Stimulated activated CD8-positive, alpha-beta memory T cell treated with anti-CD3 and anti-CD28 coated beads, Interleukin-7, amount 100 ng/mL, for 24 hours (primary cell): Measurements from ENCODE around the gene MRPL30.
"Not testable (repeated sequence)": the region's sequence is repeated elsewhere in the genome, so short reads cannot be mapped to it uniquely, and the experiment has no call there.

Experiments
- DNase-seq: peaks from one replicate; pipeline ENCODE4 v3.0.0-alpha.2; 2020; ENCODE audit warnings: low read depth

The MRPL30 gene

DNA sequence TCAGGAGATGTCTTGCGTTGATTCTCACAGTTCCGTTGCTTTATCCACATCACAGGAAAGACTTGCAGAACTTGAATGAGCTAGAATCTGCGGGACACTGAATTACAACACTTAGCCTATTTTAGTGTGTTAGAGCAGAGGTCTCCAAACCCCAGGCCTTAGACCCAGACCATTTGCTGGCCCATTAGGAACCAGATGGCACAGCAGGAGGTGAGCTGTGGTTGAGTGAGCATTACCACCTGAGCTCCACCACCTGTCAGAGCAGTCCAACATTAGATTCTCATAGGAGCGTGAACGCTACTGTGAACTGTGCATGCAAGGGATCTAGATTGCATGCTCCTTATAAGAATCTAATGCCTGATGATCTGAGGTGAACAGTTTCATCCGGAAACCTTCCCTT lies 3.8 kb downstream of the MRPL30 start:
- no peak for DNase-seq

DNA sequence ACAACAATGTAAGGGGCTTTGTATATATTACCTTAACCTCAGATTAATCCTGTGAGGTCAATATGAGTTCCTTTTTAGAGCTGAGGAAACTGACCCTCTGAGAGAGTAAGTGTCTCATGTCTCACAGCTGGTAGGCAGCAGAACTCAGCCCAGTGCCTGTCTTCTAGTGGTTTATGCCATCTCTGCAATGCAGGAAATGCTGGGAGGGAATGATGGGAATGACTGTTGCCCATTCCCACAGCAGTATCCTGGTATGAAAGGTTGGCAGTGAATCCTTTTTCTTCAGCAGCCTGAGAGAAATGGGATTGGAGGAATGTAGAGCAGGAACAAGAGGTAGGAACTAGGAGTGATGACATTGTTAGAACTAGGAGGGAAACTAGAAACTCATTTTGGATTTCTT lies 6.0 kb downstream of the MRPL30 start:
- no peak for DNase-seq

DNA sequence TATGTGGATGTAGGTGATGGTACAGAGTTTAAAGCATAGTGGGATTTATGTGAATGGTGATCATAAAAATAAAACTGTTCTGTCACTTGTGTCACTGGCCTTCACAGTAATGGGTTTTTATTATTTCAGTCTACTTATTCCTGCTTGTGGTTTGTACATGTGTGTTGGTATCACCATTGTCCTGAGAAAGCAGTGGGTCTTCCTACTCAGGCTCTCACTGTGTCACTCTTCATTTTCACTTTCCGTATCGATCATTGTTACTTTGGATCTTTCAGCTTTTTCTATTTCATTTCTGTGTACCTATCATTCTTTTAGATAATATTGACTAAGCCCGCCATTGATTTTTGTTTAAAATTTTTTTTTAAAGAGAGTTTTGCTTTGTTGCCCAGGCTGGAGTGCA lies 7.4 kb downstream of the MRPL30 start:
- no peak for DNase-seq

DNA sequence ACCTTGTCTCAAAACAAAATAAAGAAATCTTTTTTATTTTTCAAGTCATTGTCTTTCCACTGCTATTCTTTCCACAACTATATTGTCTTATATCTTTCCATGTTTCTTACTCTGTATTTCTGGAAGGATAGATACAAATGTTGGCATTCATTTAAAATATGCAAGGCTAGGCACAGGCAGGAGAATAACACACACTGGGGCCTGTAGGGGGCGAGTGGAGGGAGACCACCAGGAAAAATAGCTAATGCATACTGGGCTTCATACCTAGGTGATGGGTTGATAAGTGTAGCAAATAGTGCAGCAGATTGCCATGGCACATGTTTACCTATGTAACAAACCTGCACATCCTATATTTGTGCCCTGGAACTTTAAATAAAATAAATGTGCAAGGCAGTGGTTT lies 9.6 kb downstream of the MRPL30 start:
- DNase-seq, result no peak

DNA sequence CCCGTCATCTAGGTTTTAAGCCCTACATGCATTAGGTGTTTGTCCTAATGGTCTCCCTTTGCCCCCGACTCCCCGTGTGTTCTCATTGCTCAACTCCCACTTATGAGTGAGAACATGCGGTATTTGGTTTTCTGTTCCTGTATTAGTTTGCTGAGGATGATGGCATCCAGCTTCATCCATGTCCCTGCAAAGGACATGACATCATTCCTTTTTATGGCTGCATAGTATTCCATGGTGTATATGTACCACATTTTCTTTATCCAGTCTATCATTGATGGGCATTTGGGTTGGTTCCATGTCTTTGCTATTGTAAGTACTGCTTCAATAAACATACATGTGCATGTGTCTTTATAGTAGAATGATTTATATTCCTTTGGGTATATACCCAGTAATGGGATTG lies 11.4 kb downstream of the MRPL30 start:
- not testable (repeated sequence) for DNase-seq

DNA sequence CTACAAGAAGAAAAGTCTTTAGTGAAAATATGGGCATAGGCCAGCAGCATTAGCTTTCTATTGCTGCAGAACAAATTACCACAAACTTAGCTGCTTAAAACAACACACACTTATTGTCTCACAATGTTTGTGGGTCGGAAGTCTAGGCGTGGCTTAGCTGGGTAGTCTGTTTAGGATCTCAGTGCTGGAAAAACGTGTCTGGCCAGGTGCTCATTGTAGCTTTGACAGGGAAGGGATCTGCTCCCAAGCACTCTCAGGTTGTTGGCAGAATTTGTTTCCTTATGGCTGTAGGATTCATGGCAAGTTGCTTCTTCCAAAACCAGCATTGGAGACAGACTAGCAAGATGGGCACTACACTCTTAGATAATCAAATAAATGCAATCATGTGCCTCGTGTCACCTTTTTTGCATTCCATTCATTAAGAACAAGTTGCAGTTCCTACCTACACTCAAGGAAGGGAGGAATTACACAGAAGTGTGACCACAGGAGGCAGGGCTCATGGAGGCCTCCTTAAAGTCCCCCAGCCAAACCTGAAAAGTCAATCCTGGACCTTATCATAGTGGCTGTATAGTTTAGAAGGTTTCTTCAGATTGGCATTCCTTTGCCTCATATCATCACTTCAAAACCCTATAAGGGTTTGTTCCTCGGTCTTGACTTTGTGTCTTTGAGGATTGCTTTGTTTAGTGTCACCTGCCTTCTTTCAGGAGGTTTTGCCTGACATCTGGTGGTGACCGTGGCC lies 17.3 kb downstream of the MRPL30 start:
- DNase-seq, result no peak

DNA sequence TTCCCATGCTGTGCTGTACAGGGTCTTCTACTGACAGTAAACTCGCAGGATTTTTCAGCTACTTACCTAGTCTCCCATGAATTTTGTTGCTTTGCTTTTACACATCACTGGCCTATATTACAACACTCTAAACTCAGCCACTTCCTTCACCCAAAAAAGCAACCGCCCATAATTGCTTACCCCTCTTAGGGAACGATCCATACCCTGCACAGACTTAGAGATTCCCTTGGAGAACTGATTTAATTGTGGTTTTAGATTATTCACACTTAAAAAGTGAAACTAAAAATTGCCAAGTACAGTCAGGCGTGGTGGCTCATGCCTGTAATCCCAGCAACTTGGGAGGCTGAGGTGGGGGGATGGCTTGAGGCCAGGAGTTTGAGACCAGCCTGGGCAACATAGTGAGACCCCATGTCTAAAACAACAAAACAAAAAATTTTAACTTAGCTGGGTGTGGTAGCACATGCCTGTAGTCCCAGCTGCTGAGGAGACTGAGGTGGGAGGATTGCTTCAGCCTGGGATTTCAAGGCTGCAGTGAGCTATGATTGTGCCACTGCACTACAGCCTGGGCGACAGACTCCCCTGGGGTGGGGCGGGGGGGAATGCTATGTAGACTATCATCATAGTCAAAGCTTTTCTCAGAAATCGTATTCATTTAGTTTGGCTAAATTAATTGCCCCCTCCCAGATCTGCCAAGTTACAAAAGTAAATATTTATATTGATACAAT lies 19.3 kb downstream of the MRPL30 start:
- DNase-seq, result no peak

DNA sequence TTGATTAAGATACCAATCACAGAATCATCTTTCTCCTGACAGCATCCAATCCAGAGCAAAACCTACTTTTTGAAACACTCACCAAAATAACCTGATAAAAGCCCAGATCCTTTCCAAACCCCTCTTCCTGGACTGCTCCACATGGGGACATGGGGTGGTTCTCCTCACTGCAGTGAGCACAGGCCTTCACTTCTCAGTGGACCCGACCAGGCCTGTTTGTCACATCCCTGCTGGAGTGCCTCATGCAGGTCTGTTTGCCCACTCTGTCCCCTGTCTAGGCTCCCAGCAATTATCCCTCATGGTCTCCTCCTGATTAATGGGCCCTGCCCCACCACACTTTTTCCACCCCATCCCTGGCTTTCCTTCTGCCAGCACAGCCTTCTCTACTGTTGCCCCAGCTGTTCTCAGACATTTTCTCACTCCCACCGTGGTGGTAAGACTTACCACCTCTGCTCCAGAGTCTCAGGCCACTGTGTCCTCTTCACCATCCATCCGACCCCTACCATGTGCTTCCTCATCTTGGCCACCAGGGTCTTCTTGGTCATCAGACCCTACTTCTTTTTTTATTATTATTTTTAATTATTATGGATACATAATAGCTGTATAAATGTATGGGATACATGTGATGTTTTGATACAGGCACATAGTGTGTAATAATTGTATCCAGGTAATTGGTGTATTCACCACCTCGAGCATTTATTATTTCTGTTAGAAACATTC lies 21.1 kb downstream of the MRPL30 start:
- DNase-seq, result no peak

DNA sequence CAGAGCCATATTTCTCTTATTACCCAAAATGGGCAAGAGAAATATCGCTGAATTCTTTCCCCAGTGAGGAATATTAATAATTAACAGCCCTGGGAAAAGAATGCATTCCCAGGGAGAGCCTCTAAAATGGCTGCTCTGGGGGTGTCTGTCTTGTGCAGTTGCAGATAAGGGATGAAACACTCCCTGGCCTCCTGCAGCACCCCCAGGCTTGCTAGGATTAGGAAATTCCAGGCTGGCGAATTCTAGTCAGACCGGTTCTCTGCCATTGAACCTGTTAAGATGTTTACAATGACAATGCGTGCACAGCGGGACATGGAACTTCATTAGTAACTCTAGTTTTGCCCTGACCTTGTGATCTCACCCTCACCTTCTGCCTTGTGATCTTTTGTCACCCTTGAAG lies 24.5 kb downstream of the MRPL30 start:
- no peak for DNase-seq

DNA sequence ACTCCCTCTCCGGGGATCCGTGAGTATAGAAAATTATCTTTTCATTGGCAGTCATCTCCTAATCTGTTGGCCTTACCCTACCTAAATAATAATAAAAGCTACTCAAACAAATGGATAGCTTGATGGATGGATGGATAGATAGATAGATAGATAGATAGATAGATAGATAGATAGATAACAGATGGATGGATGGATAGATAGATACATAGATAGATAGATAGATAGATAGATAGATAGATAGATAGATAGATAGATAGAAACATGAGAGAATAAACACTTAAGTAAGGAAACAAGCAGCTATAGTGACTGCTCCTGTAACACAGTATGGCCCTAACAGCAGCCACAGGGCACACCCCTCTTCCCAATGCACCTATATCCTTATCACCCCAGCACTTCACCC lies 35.1 kb downstream of the MRPL30 start:
- no peak for DNase-seq

DNA sequence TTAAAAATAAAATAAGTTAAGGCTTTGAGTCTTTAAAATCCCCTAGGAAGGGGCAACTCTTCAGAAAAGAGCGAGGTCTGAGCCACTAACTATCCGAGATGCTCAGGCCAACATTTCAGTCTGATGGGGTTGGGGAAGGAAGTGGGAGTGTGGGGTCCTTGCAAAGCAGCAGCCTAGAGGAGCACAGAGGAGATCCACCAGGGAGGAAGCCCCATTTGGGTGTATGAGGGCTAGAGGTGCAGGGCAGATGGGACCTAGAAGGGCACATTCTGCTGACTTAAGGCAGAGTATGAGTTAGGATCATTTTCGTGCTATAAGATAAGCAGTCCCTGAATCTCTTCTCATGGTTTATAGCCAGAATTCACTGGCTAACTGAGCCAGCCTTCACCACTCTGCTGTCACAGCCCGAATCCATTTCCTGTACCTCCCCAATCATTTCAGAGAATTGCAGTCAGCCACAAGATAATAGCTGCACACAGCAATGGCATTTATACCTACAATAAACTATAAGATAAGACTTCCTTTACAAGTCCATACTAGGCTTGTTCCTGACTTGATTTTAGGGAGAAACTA lies 37.0 kb downstream of the MRPL30 start:
- no peak for DNase-seq

DNA sequence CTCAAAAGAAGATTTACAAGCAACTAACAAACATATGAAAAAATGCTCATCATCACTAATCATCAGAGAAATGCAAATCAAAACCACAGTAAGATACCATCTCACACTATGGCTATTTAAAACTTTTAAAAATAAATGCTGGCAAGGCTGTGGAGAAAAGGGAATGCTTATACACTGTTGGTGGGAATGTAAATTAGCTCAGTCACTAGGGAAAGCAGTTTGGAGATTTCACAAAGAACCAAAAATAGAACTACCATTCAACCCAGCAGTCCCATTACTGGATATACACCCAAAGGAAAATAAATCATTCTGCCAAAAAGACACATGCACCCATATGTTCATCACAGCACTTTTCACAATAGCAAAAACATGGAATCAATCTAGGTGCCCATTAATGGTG lies 52.2 kb downstream of the MRPL30 start:
- not testable (repeated sequence) for DNase-seq

DNA sequence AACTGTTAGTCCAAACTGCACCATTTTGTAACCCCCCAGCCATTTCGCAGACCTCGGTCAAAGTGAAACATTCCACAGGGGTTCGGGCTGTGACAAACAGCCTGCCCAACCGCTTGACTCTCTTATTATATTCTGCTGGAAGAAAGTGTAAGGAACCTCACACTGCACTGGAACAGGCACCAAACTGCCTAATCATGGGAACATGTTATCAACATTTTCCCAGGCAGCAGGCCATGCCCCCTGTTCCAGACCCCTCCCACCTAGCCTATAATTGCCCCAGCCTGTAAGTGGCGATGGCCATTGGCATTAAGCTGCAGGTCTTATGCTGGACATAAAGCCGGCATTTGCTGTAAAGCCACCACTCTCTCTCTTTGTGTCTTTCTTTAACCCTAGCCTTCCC lies 57.6 kb downstream of the MRPL30 start:
- DNase-seq, result no peak

DNA sequence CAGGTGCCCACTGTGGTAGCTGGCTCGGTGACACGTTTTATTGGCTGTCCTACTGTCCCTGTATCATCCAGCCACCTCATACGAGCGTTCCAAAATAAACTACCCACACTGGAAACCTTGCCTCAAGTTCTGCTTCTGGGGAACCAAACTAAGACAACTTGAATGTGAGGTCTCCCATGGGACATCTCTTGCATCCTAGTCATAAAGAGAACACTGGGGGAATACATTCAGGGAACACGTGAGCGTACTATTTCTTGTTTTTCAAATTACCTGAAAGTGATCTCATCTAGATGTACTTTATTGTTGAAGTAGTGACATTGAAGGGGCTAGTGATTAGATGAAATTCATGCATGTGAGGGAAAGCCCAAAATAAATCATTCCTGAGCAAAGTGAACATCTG lies 59.4 kb downstream of the MRPL30 start:
- no peak for DNase-seq

DNA sequence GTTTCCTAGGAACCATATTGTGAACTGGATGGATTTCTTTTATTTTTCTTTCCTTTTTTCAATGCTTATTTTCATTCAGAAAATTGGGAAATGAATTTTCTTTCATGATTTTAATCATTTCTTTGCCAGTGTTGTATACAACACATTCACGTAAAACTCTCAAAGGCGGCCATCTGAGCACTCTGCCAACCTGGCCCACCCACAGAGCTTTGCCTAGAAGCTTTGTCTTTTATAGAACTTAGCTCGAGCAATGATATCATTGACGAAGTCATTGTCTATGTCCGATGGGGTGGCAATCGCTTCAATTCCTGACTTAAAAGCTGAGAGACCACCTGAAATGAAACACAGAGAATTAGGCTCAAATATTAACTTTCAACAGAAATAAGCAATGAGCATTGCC lies 61.2 kb downstream of the MRPL30 start:
- DNase-seq, result no peak
